GM18520 (cell line): ENCODE results near the gene SNTN.

ENCODE experiments used
- ATAC-seq: cut with Tn5 transposase; IDR thresholded peaks from one replicate; pipeline ENCODE4 v1.9.1; 2021; ENCODE audit not compliant: unreplicated experiment

SNTN gene

GRCh38 chr3:63673111-63673510, 20.6 kb downstream of the SNTN start:
- no peak for ATAC-seq

GRCh38 chr3:63674586-63674985, 22.1 kb downstream of the SNTN start:
- no peak for ATAC-seq

- no peak for ATAC-seq
Measured at GRCh38 chr3:63679186-63679585, 26.7 kb downstream of the SNTN start.

GRCh38 chr3:63684081-63684480, 31.6 kb downstream of the SNTN start:
- ATAC-seq, result no peak

GRCh38 chr3:63685340-63685739, 32.9 kb downstream of the SNTN start:
- peak; percentile 35 for ATAC-seq

- ATAC-seq, result no peak
Measured at GRCh38 chr3:63687278-63688225, 35.1 kb downstream of the SNTN start.

GRCh38 chr3:63689285-63689684, 36.8 kb downstream of the SNTN start:
- no peak for ATAC-seq

GRCh38 chr3:63693351-63693750, 40.9 kb downstream of the SNTN start:
- ATAC-seq, result no peak

- ATAC-seq, result no peak
Measured at GRCh38 chr3:63705092-63705645, 52.7 kb downstream of the SNTN start.

- no peak for ATAC-seq
Measured at GRCh38 chr3:63706321-63707085, 54.0 kb downstream of the SNTN start.

GRCh38 chr3:63707731-63708130, 55.3 kb downstream of the SNTN start:
- ATAC-seq, result no peak

GRCh38 chr3:63709576-63709975, 57.1 kb downstream of the SNTN start:
- ATAC-seq, result no peak
